CD4-positive, alpha-beta T cell (primary cell): ENCODE measurements around the gene ESRP2. TPM values are rescaled to one million over a fixed set of nuclear protein-coding genes. Genes with fewer than 3 reads are reported as not detected.
A peak's percentile ranks its signal among the peaks of the same experiment; 100 is the strongest.

Experiments used
- ATAC-seq: fragments of 200-7000 bp; cut with Tn5 transposase; one replicate; pipeline ENCODE4 v1.10.0; 2022; ENCODE audit warnings: mild to moderate bottlenecking; ENCODE audit not compliant: poor library complexity
- CTCF ChIA-PET: fragments of 350-600 bp; sonication (Branson Sonifier 250); formaldehyde crosslinking; loops from one replicate; lab custom pipeline; 2021; ENCODE audit warnings: antibody characterized with exemption, inconsistent platforms; lab: Charles Lee
- POLR2A ChIA-PET: fragments of 350-600 bp; sonication (Branson Sonifier 250); formaldehyde crosslinking; loops from one replicate; lab custom pipeline; 2021; ENCODE audit warnings: antibody characterized with exemption, inconsistent platforms; lab: Charles Lee
- DNase-seq, 14 experiments: peaks; one replicate each; pipeline ENCODE4 v3.0.0-alpha.2; 2013 to 2020; ENCODE audit warnings: mixed read lengths in 2 of 14
- H3K27ac ChIP-seq, 2 donors: one replicate each; pipeline versions ENCODE4 v1.5.1 to v1.7.0; 2013; ENCODE audit warnings: low read length in 2 of 2, low read depth in 1 of 2, mild to moderate bottlenecking in 1 of 2
- H3K27me3 ChIP-seq, 2 experiments: 1 replicate in 1 of 2; 2 replicates in 1 of 2; pipeline versions ENCODE4 v1.6.1 to v1.7.0; 2013; ENCODE audit warnings: low read length in 2 of 2, control low read depth in 1 of 2, mild to moderate bottlenecking in 1 of 2, moderate library complexity in 1 of 2; ENCODE audit not compliant: insufficient read depth in 2 of 2, control insufficient read depth in 1 of 2
- H3K36me3 ChIP-seq: one replicate; pipeline ENCODE4 v1.6.1; 2013; ENCODE audit warnings: low read length, control low read depth; ENCODE audit not compliant: insufficient read depth
- H3K4me1 ChIP-seq: one replicate; pipeline ENCODE4 v1.6.1; 2013; ENCODE audit warnings: low read length, control low read depth; ENCODE audit not compliant: insufficient read depth
- H3K4me3 ChIP-seq: one replicate; pipeline ENCODE4 v1.5.1; 2013; ENCODE audit warnings: mild to moderate bottlenecking, low read length, moderate library complexity
- H3K9me3 ChIP-seq, 2 experiments: 1 replicate in 1 of 2; 2 replicates in 1 of 2; pipeline versions ENCODE4 v1.6.1 to v1.7.0; 2013; ENCODE audit warnings: low read length in 2 of 2, mild to moderate bottlenecking in 2 of 2, control low read depth in 1 of 2, moderate library complexity in 1 of 2; ENCODE audit not compliant: control insufficient read depth in 1 of 2, insufficient read depth in 1 of 2
- H3K27ac Mint-ChIP-seq: one replicate; pipeline ENCODE4 v1.8.0; 2020; ENCODE audit warnings: mixed read lengths
- H3K27me3 Mint-ChIP-seq: one replicate; pipeline ENCODE4 v1.8.0; 2021; ENCODE audit warnings: mixed read lengths
- H3K36me3 Mint-ChIP-seq: one replicate; pipeline ENCODE4 v1.8.0; 2021; ENCODE audit warnings: low read depth, mixed read lengths
- H3K4me1 Mint-ChIP-seq: one replicate; pipeline ENCODE4 v1.8.0; 2021; ENCODE audit warnings: low read depth, mixed read lengths
- H3K4me3 Mint-ChIP-seq: one replicate; pipeline ENCODE4 v1.8.0; 2020; ENCODE audit warnings: mild to moderate bottlenecking, mixed read lengths
- H3K9me3 Mint-ChIP-seq: one replicate; pipeline ENCODE4 v1.8.0; 2020; ENCODE audit warnings: mixed read lengths
- CTCF ChIP-seq: fragments of 200-600 bp; IDR thresholded peaks from one replicate; pipeline ENCODE4 v1.8.0; 2022; ENCODE audit warnings: antibody characterized with exemption, mild to moderate bottlenecking
- intact Hi-C, 2 experiments: fragments of 100-400 bp; cut with DNase I in 1 of 2; cut with micrococcal nuclease in 1 of 2; formaldehyde crosslinking; loops; one replicate each; pipeline versions ENCODE4 v1.15.1 to v1.9.0; 2023 to 2025; cut with DNase I, micrococcal nuclease
- total RNA-seq, 174 experiments: library from RNA in 2 of 174; stranded (reverse) in 2 of 174; gene quantifications; one replicate each; pipeline ENCODE4 v1.2.3 and lab custom pipeline; 2021 to 2026

The ESRP2 gene
- total RNA-seq, 2 experiments from 2014 or later = not detected

- CTCF ChIA-PET = interaction anchor here (1.0 kb wide), 1 partner anchor 139 kb away, joined by 3 read pairs; no protein-coding TSS in a partner anchor
- intact Hi-C loops = loop anchor here in 1 of 2 experiments (10.0 kb wide), 2 partner anchors 158 to 952 kb away; partner anchors contain the start of gene SNTB2
- Mint-ChIP-seq H3K4me3 (no peak overlapping the region), H3K4me1 (peaks cover 33% of the 10 kb centered on the region), H3K27ac (no peak overlapping the region), H3K36me3 (peaks cover 8% of the 10 kb centered on the region), H3K27me3 (no peaks in the 10 kb centered on the region), H3K9me3 (no peaks in the 10 kb centered on the region)
- H3K27me3 ChIP-seq = no peaks in the 10 kb centered on the region
- TF ChIP-seq CTCF = no peak
- peaks cover 25% of the 10 kb centered on the region for H3K4me1 ChIP-seq
- ATAC-seq = no peak
- H3K9me3 ChIP-seq = peaks cover 0 to 9% of the 10 kb centered on the region in 2 experiments
- H3K4me3 ChIP-seq = no peak overlapping the region
- peak overlapping the region in 1 of 2 donors; percentile 2 for H3K27ac ChIP-seq
- H3K36me3 ChIP-seq = peaks cover 27% of the 10 kb centered on the region
- POLR2A ChIA-PET = interaction anchor here (0.7 kb wide), 1 partner anchor 58 kb away, joined by 4 read pairs; no protein-coding TSS in a partner anchor
- peak in 3 of 14 experiments; percentile 23 to 65 (median 55) for DNase-seq
These were observed 2.7 kb downstream of the ESRP2 start for GRCh38 chr16:68233085-68233834.

- Mint-ChIP-seq H3K27me3 (no peaks in the 10 kb centered on the region), H3K9me3 (no peaks in the 10 kb centered on the region), H3K27ac (no peak overlapping the region)
These were observed 3.6 kb downstream of the ESRP2 start for GRCh38 chr16:68232335-68232734.

More at GRCh38 chr16:68232335-68232734, 3.6 kb downstream of the ESRP2 start:
- Histone ChIP-seq H3K4me3 (no peak overlapping the region), H3K4me1 (peaks cover 25% of the 10 kb centered on the region), H3K27me3 (no peaks in the 10 kb centered on the region), H3K9me3 (peaks cover 0 to 9% of the 10 kb centered on the region in 2 experiments), H3K36me3 (peaks cover 36% of the 10 kb centered on the region), H3K27ac (no peak overlapping the region)
- H3K36me3 Mint-ChIP-seq = peaks cover 16% of the 10 kb centered on the region
- peak in 2 of 14 experiments; percentile 35 to 41 for DNase-seq
- CTCF ChIA-PET = no interaction called here
- intact Hi-C loops = loop anchor here in 1 of 2 experiments (10.0 kb wide), 2 partner anchors 158 to 952 kb away; partner anchors contain the start of gene SNTB2
- no peak for TF ChIP-seq CTCF
- POLR2A ChIA-PET = interaction anchor here (0.7 kb wide), 1 partner anchor 57 kb away, joined by 4 read pairs; no protein-coding TSS in a partner anchor
- H3K4me3 Mint-ChIP-seq = no peak overlapping the region
- peaks cover 35% of the 10 kb centered on the region for H3K4me1 Mint-ChIP-seq
- ATAC-seq = no peak
